ENCODE results near the gene LZTS2.
A peak's percentile ranks its signal among the peaks of the same experiment; 100 is the strongest.

Gene LZTS2

DNA sequence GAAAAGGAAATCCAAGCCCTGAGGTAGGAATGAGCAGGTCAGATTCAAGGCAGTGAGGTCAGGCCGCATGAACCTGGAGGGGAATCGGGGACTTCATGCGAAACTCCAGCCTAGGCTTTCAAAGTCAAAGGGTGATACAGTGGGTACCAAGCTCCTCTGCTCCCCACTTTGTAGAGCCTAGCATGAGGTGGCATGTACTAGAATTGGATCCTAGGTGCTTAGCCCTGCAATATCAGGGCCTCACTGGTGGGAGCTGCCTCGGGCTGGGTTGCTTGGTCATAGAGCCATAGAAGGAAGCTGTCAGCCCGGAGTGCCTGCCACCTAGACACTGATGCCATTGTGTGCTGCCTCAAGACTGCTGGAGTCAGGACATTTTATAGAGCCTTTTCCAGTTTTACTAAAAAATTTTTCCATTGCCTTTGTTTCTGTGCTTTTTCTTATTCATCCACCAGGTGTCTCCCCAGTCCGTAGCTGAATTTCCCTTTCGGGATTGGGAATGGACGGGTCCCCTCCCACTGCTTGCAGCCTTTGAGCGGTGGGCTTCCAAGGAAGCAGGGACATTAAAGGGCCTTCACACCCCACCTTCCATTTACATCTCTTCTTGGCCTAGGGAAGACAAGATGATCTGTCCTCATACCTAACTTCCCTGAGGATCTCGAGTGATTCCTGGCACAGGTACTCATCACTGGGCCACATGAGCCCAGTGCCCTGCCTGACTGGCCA lies 5.5 kb upstream of the LZTS2 start:
- peak; percentile 61 for DNase-seq (ENCODE audit: extremely low spot score)

DNA sequence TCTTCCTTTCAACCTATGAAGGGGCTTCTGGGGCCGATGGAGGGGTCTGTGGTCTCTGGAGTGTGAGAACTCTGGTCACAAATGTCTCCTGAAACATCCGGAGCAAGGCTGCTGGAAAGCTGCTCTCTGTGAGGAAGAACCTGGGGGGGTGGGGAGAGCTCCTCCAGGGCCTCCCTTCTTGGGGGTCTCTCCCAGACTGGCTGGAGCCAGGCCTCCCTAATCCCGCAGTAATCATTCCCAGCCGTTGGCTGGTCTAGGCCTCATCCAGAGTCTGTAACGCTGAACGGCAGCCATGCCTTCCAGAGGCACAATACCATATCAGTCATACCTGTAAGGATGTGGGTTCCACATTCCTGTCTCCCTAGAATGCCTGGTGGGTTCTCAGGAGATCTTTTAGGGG lies 4.4 kb upstream of the LZTS2 start:
- ChIA-PET CTCF (interaction anchor here (1.5 to 3.8 kb wide), 3 partner anchors 17 to 24 kb away, joined by 3 to 50 read pairs (median 25); no protein-coding TSS in a partner anchor), POLR2A (interaction anchor here (4.2 kb wide), 1 partner anchor 20 kb away, joined by 20 read pairs; no protein-coding TSS in a partner anchor)
- TF ChIP-seq TARDBP (IDR thresholded peaks at IDR 0.05): no peak
- no peak for TF ChIP-seq NFRKB (IDR thresholded peaks at IDR 0.05)
- no peak for TF ChIP-seq SP1 (IDR thresholded peaks at IDR 0.05)
- TF ChIP-seq FOXK2 (IDR thresholded peaks at IDR 0.05): no peak
- no peak for TF ChIP-seq FOXM1 (IDR thresholded peaks at IDR 0.05; ENCODE audit: borderline replicate concordance)
- TF ChIP-seq ARNT (IDR thresholded peaks at IDR 0.05): no peak
- no peak for TF ChIP-seq ZNF384 (IDR thresholded peaks at IDR 0.05)
- no peak for TF ChIP-seq SUZ12 (IDR thresholded peaks at IDR 0.05)
- TF ChIP-seq LEF1 (IDR thresholded peaks at IDR 0.05; ENCODE audit: borderline replicate concordance): no peak
- TF ChIP-seq, protein P1, sequence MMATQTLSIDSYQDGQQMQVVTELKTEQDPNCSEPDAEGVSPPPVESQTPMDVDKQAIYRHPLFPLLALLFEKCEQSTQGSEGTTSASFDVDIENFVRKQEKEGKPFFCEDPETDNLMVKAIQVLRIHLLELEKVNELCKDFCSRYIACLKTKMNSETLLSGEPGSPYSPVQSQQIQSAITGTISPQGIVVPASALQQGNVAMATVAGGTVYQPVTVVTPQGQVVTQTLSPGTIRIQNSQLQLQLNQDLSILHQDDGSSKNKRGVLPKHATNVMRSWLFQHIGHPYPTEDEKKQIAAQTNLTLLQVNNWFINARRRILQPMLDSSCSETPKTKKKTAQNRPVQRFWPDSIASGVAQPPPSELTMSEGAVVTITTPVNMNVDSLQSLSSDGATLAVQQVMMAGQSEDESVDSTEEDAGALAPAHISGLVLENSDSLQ (IDR thresholded peaks at IDR 0.05): no peak
- no peak for TF ChIP-seq BHLHE40 (IDR thresholded peaks at IDR 0.05; ENCODE audit: borderline replicate concordance)
- TF ChIP-seq CTBP1 (IDR thresholded peaks at IDR 0.05; ENCODE audit: borderline replicate concordance): no peak
- TF ChIP-seq ELF4 (IDR thresholded peaks at IDR 0.05): no peak
- no peak for TF ChIP-seq HDGF (IDR thresholded peaks at IDR 0.05; ENCODE audit: borderline replicate concordance)
- no peak for TF ChIP-seq FOXA1 (IDR thresholded peaks at IDR 0.05)
- no peak for TF ChIP-seq L3MBTL2 (conservative IDR thresholded peaks at IDR 0.05)
- no peak for DNase-seq (ENCODE audit: extremely low spot score)

More for the DNA sequence above, 5.5 kb upstream of the LZTS2 start:
- TF ChIP-seq HDGF (IDR thresholded peaks at IDR 0.05; ENCODE audit: borderline replicate concordance) (0 out of 2 replicates have a peak, but pooled peaks have one; percentile 39), SP1 (IDR thresholded peaks at IDR 0.05) (no peak), TARDBP (IDR thresholded peaks at IDR 0.05) (no peak), CTBP1 (IDR thresholded peaks at IDR 0.05; ENCODE audit: borderline replicate concordance) (no peak)
- POLR2A ChIA-PET: interaction anchor here (0.6 to 2.1 kb wide), 3 partner anchors 9 to 20 kb away, joined by 3 to 6 read pairs (median 5); no protein-coding TSS in a partner anchor
- CTCF ChIA-PET: interaction anchor here (0.6 to 4.6 kb wide), 6 partner anchors 17 to 525 kb away, joined by 3 to 23 read pairs (median 6); no protein-coding TSS in a partner anchor

DNA sequence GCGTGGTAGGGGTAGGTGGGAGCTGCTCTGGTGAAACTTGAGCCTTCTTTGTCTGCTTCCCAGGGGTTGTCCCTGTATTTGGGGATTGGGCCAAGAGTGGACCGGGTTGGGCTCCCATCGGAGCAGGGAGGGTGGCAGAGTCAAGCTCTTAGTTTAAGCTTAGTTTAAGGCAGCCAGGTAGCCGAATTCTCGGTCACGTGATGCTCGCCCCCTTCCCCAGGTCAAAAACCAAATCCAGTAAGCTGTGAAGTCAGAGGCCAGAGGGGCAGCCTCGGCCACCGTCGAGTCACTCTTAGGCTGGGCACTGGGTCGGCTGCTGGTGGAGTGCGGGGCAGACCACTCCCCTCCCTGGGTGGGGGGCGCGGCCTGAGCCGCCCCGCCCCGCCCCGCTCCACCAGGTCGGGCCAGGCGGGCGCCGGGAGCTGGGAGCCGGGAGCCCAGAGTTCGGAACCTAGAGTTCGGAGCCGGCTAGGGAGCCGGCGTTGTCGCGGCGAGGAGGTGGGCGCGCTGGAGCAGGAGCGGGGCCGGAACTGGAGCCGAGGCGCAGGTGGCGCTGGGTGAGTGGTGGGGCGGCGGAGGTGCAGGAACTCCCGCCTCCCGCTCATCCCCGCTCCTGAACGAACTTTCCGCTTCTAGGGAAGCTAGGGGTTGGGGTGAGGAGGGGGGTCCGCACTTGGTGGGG lies 2.8 kb upstream of the LZTS2 start:
- DNase-seq (ENCODE audit: extremely low spot score): peak; percentile 65
- CTCF ChIA-PET: interaction anchor here (0.6 to 3.8 kb wide), 11 partner anchors 11 to 73 kb away, joined by 3 to 50 read pairs (median 4); partner anchors contain the start of gene SEMA4G
- POLR2A ChIA-PET: interaction anchor here (0.8 to 4.2 kb wide), 9 partner anchors 8 to 64 kb away, joined by 3 to 27 read pairs (median 5); no protein-coding TSS in a partner anchor
- TF ChIP-seq NFRKB (IDR thresholded peaks at IDR 0.05) (no peak), FOXA1 (IDR thresholded peaks at IDR 0.05) (no peak), ARNT (IDR thresholded peaks at IDR 0.05) (no peak), BHLHE40 (IDR thresholded peaks at IDR 0.05; ENCODE audit: borderline replicate concordance) (no peak), SP1 (IDR thresholded peaks at IDR 0.05) (no peak), ZNF384 (IDR thresholded peaks at IDR 0.05) (no peak), ELF4 (IDR thresholded peaks at IDR 0.05) (no peak), FOXK2 (IDR thresholded peaks at IDR 0.05) (no peak), L3MBTL2 (conservative IDR thresholded peaks at IDR 0.05) (no peak), LEF1 (IDR thresholded peaks at IDR 0.05; ENCODE audit: borderline replicate concordance) (no peak), SUZ12 (IDR thresholded peaks at IDR 0.05) (no peak)
- TF ChIP-seq, protein P1 (IDR thresholded peaks at IDR 0.05): no peak

- TF ChIP-seq NFRKB (IDR thresholded peaks at IDR 0.05) (no peak), TARDBP (IDR thresholded peaks at IDR 0.05) (0 out of 2 replicates have a peak, but pooled peaks have one; percentile 9), L3MBTL2 (conservative IDR thresholded peaks at IDR 0.05) (peak; percentile 28; the same call in 1 of the 2 replicates)
- peak; percentile 88 for DNase-seq (ENCODE audit: extremely low spot score)
- POLR2A ChIA-PET: interaction anchor here (0.8 to 4.2 kb wide), 12 partner anchors 9 to 84 kb away, joined by 3 to 27 read pairs (median 4); no protein-coding TSS in a partner anchor
- CTCF ChIA-PET: interaction anchor here (0.7 to 3.8 kb wide), 12 partner anchors 10 to 69 kb away, joined by 3 to 50 read pairs (median 4); partner anchors contain the start of genes PDZD7, SEMA4G and SFXN3
Observed at GRCh38 chr10:100997360-100998182, 2.0 kb upstream of the LZTS2 start.

- CTCF ChIA-PET: interaction anchor here (0.6 to 3.8 kb wide), 10 partner anchors 10 to 147 kb away, joined by 3 to 50 read pairs (median 4); partner anchors contain the start of genes PDZD7 and SFXN3
- peak; percentile 83 for DNase-seq (ENCODE audit: extremely low spot score)
- POLR2A ChIA-PET: interaction anchor here (0.5 to 4.2 kb wide), 9 partner anchors 9 to 85 kb away, joined by 3 to 27 read pairs (median 4); partner anchors contain the start of genes MRPL43 and TWNK
- TF ChIP-seq, protein P1 (IDR thresholded peaks at IDR 0.05): no peak; the same call in 1 of the 2 replicates
- no peak for TF ChIP-seq ELF4 (IDR thresholded peaks at IDR 0.05)
- TF ChIP-seq BHLHE40 (IDR thresholded peaks at IDR 0.05; ENCODE audit: borderline replicate concordance): no peak
- TF ChIP-seq SUZ12 (IDR thresholded peaks at IDR 0.05): no peak
- TF ChIP-seq L3MBTL2 (conservative IDR thresholded peaks at IDR 0.05): no peak
- no peak for TF ChIP-seq FOXK2 (IDR thresholded peaks at IDR 0.05)
- no peak for TF ChIP-seq FOXM1 (IDR thresholded peaks at IDR 0.05; ENCODE audit: borderline replicate concordance)
- no peak for TF ChIP-seq NFRKB (IDR thresholded peaks at IDR 0.05)
- no peak for TF ChIP-seq SP1 (IDR thresholded peaks at IDR 0.05)
- TF ChIP-seq HDGF (IDR thresholded peaks at IDR 0.05; ENCODE audit: borderline replicate concordance): no peak; the same call in 1 of the 2 replicates
- no peak for TF ChIP-seq ZNF384 (IDR thresholded peaks at IDR 0.05)
- TF ChIP-seq TARDBP (IDR thresholded peaks at IDR 0.05): no peak
Observed at GRCh38 chr10:100998183-100998990, 1.2 kb upstream of the LZTS2 start.

Measured in HEK293T (cell line).